HG02981 (cell line): ENCODE data around the gene SVEP1.

Source experiments
- ATAC-seq: cut with Tn5 transposase; IDR thresholded peaks from one replicate; pipeline ENCODE4 v1.9.1; 2021; ENCODE audit warnings: mild to moderate bottlenecking, moderate library complexity; ENCODE audit not compliant: unreplicated experiment

The SVEP1 gene

DNA sequence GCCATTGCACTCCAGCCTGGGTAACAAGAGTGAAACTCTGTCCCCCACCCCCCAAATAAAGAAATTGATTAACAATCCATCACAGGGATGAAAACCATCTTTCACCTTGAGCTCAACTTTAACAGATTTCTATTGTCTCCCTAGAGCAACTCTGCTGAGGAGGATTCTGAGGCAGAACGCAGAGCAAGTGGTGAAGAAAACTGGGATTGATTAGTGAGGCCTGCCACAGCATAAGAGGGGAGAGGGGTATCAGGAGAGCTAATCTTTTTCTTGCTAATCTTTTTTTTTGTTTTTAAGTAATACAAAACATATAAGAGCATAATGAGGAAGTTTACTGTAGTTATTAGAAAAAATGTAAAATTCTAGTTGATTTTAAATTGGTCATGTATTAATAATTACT, 250.8 kb downstream of the SVEP1 start:
- ATAC-seq = no peak

DNA sequence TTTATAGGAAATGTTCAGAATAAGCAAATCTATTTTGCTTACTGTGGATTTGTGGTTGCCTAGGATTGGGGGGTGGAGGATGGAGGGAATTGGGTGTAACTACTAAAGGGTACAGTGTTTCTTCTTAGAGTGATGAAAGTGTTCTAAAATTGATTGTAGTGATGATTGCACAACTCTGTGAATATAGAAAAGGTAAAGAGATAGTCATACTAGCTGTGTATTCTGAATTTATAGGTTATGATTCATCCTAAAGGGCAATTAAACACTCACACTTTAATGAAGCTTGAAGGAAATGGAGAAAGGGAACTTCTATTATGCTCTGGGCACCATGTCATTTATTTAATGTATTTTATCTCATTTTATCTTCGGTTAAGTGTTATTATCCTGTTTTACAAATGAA, 251.8 kb downstream of the SVEP1 start:
- ATAC-seq = no peak

DNA sequence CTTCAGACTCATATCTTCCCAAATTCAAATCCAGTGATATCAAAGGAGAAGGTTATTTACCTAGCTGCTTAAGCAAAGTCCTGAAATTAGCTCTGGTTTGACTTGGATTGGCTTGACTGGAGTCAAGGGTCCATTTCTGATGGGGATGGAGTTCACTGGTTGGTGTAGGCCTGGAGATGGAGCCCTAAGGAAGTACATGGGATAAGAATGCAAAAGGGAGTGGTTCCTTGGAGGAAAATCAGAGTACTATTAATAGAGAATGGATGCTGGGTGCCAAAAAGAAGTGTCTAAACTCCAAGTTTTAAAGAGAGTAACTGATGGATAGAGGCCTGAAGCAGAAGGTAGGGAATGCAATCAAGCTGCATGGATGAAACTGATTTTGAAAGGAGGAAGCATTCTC, 255.7 kb downstream of the SVEP1 start:
- no peak for ATAC-seq

DNA sequence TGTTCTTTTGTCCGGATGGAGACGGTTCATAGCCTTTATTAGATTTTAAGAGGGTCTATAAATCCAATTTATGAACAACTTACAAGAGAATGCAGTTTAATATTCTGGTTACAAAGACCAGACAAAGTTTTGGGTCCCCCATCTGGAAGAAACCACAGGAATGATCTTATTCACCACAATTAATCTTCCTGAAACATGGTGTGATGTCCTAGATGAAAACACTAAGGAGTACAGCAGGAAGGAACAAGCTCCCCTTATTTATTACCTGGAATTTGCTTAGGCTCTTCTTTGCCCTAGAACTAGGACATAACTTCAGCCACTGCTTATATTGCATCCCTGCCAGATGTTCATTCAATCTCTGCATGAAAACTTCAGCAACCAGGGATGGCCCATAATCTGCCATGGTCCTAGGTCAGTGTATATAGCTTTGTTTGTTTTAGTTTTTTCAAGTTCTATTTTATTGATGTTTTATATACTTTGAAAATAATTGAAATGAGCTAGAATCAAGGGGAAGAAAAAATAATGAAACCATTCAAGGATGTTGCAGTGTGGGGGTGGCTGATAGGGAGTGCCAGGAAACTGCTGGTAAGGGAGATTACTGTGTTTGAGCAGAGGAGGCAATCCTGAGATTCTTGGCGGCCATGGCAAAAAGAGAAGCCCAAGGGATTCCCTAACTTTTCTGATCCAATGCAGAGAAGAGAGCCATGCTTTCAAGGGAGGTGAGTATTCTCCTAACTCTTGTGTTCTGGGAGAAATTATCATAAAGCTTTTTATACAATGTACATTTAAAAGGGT, 258.7 kb downstream of the SVEP1 start:
- no peak for ATAC-seq

DNA sequence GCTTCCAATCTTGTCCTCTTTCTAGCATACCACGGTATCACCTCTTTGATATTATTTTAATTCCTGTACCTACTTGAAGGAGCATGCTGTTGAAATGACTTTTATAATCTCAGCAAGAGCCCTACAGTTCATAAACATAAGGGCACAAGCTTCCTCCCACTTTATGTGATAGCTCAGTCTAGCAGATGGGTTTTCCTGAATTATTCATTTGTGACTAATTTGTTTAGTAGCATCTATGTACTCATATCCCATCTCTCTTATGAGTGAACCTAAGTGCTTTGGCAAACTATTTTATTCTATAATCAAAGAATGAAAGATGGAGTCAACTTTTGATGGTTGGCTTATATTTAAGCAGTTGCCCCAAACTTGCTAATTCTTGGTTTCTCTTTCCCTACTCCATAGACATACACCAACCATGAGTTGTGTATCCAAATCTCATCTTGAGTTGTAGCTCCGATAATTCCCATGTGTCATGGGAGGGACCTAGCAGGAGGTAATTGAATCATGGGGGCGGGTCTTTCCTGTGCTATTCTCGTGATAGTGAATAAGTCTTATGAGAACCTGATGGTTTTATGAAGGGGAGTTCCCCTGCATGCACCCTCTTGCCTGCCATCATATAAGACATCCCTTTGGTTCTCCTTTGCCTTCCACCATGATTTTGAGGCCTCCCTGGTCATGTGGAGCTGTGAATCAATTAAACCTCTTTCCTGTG, 259.6 kb downstream of the SVEP1 start:
- ATAC-seq = no peak

DNA sequence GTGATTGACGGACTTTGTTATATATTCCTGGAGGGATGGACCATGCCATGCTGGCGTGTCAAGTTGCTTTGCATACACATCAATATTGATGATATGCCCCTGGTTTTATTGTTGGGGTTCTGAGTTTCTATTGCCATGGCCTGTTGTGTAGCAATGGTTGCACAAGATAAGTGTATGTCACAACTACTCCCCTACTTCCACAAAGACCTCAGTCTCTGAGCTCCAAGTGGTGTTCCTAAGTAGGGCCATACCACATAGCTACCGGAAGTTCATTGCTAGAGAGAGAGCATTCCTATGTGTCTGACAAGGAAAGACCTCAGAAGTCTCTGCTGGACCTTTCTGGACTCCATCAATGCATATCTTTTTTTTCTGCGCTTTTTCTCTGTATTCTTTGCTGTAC, 261.6 kb downstream of the SVEP1 start:
- no peak for ATAC-seq

DNA sequence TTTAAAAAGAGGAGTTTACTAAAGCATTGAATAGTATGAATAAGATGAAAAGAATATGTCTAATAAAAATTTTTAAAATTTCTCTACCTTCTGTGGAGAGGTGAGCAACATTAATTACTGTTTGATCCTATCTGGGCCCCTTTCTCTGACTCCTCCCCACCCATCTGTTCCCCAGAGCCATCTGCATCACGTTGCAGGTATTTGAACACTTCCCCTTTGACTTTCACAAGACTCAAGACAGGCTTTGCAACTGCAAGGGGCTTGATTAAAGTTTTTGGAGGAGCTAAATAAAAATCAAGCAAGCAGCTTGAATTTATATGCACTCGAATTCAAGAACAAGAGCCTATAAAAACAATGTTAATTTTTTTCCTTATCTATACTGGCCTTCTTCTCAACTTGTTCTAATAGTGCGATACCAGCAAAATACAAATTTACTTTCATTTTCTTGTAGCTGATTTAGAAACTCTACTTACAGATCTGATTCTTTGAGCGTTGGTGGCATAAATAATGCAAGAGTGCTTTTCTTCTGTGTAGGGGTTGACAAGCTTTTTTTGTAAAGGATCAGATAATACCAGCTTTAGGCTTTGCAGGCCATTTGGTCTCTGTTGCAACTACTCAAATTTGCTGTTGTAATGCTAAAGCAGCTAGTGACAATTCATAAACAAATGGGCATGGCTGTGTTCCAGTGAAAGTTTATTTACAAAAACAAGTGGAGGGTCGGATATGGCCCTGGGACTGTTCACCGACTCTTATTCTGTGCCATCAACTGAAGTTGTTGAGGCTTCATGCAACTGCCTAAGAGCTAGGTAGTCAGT, 263.1 kb downstream of the SVEP1 start:
- peak; percentile 95 for ATAC-seq
